ENCODE results near the gene CFAP77.

The CFAP77 gene

GRCh38 chr9:132410642-132411041, 631 bp downstream of the CFAP77 start:
- DNase-seq, result no peak

GRCh38 chr9:132411091-132411508, 1.1 kb downstream of the CFAP77 start:
- DNase-seq, result peak; percentile 14

- no peak for DNase-seq
Observed at GRCh38 chr9:132412089-132412488, 2.1 kb downstream of the CFAP77 start.

- DNase-seq, result no peak
Observed at GRCh38 chr9:132413926-132414325, 3.9 kb downstream of the CFAP77 start.

- DNase-seq, result no peak
Observed at GRCh38 chr9:132414731-132415130, 4.7 kb downstream of the CFAP77 start.

- no peak for DNase-seq
Observed at GRCh38 chr9:132415181-132415580, 5.2 kb downstream of the CFAP77 start.

- DNase-seq, result no peak
Observed at GRCh38 chr9:132418726-132419363, 8.8 kb downstream of the CFAP77 start.

GRCh38 chr9:132422574-132422973, 12.6 kb downstream of the CFAP77 start:
- DNase-seq, result no peak

GRCh38 chr9:132423503-132423902, 13.5 kb downstream of the CFAP77 start:
- DNase-seq, result no peak

GRCh38 chr9:132424857-132425674, 15.1 kb downstream of the CFAP77 start:
- no peak for DNase-seq

- no peak for DNase-seq
Observed at GRCh38 chr9:132425675-132426062, 15.7 kb downstream of the CFAP77 start.

- DNase-seq, result no peak
Observed at GRCh38 chr9:132426639-132427414, 16.8 kb downstream of the CFAP77 start.

GRCh38 chr9:132430998-132431397, 21.0 kb downstream of the CFAP77 start:
- no peak for DNase-seq

GRCh38 chr9:132434881-132435280, 24.9 kb downstream of the CFAP77 start:
- DNase-seq, result no peak

- DNase-seq, result no peak
Observed at GRCh38 chr9:132439153-132439552, 29.1 kb downstream of the CFAP77 start.

- DNase-seq, result no peak
Observed at GRCh38 chr9:132440735-132441134, 30.7 kb downstream of the CFAP77 start.

GRCh38 chr9:132441404-132441803, 31.4 kb downstream of the CFAP77 start:
- peak; percentile 42 for DNase-seq

GRCh38 chr9:132443951-132444607, 34.1 kb downstream of the CFAP77 start:
- no peak for DNase-seq

GRCh38 chr9:132446887-132447286, 36.9 kb downstream of the CFAP77 start:
- no peak for DNase-seq

GRCh38 chr9:132447346-132447745, 37.3 kb downstream of the CFAP77 start:
- no peak for DNase-seq

- DNase-seq, result no peak
Observed at GRCh38 chr9:132447902-132448301, 37.9 kb downstream of the CFAP77 start.

- no peak for DNase-seq
Observed at GRCh38 chr9:132451276-132451675, 41.3 kb downstream of the CFAP77 start.

- no peak for DNase-seq
Observed at GRCh38 chr9:132456241-132456640, 46.2 kb downstream of the CFAP77 start.

Measured in NCI-H2227 treated with DMSO at 0.1 percent for 48 hours (cell line).